Measurements from ENCODE around the gene LAMB3. TPM values are rescaled to one million over a fixed set of nuclear protein-coding genes. Genes with fewer than 3 reads are reported as not detected.
A peak's percentile ranks its signal among the peaks of the same experiment; 100 is the strongest.

Gene LAMB3
- total RNA-seq, 4 donors from 2014 or later, result 70.0 to 181 (median 123) TPM

DNA sequence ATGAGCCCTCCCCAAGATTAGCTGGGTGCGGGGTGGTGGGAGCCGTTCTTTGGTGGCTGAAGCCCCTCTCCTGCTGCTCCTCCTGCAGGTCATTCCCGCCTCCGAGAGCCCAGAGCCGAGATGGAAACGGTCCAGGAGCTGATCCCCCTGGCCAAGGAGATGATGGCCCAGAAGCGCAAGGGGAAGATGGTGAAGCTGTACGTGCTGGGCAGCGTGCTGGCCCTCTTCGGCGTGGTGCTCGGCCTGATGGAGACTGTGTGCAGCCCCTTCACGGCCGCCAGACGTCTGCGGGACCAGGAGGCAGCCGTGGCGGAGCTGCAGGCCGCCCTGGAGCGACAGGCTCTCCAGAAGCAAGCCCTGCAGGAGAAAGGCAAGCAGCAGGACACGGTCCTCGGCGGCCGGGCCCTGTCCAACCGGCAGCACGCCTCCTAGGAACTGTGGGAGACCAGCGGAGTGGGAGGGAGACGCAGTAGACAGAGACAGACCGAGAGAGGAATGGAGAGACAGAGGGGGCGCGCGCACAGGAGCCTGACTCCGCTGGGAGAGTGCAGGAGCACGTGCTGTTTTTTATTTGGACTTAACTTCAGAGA is 23.4 kb upstream of the LAMB3 start:
- intact Hi-C loops (cut with DNase I; ENCODE audit: low total_unique reads), result no loop called here
- 28 to 33% methylated on average over 33 to 34 of the region's 34 CpGs for WGBS, 2 donors
- DNase-seq (ENCODE audit: low spot score in 2 of 2), result peak in 1 of 2 donors; percentile 85
- TF ChIP-seq CTCF (IDR thresholded peaks at IDR 0.05) (no peak), POLR2A (IDR thresholded peaks at IDR 0.05) (no peak)
- peak overlapping the region; percentile 13 for H3K4me3 ChIP-seq (ENCODE audit: low read depth, poor library complexity, severe bottlenecking)

GRCh38 chr1:209674957-209675564 is 22.8 kb upstream of the LAMB3 start, which contains the start of gene G0S2:
Gene G0S2 (plus strand): TSS chr1:209675412. CDS start chr1:209675685, 273 bp downstream.
- peak in 1 of 2 donors; percentile 89 for DNase-seq (ENCODE audit: low spot score in 2 of 2)
- 3 to 10% methylated on average over 22 to 34 of the region's 47 CpGs for WGBS, 2 donors
- intact Hi-C loops (cut with DNase I; ENCODE audit: low total_unique reads), result no loop called here
- H3K4me3 ChIP-seq (ENCODE audit: low read depth, poor library complexity, severe bottlenecking), result peak within 1 kb of the TSS; percentile 13
- TF ChIP-seq POLR2A (IDR thresholded peaks at IDR 0.05), result no peak
- TF ChIP-seq CTCF (IDR thresholded peaks at IDR 0.05), result no peak

DNA sequence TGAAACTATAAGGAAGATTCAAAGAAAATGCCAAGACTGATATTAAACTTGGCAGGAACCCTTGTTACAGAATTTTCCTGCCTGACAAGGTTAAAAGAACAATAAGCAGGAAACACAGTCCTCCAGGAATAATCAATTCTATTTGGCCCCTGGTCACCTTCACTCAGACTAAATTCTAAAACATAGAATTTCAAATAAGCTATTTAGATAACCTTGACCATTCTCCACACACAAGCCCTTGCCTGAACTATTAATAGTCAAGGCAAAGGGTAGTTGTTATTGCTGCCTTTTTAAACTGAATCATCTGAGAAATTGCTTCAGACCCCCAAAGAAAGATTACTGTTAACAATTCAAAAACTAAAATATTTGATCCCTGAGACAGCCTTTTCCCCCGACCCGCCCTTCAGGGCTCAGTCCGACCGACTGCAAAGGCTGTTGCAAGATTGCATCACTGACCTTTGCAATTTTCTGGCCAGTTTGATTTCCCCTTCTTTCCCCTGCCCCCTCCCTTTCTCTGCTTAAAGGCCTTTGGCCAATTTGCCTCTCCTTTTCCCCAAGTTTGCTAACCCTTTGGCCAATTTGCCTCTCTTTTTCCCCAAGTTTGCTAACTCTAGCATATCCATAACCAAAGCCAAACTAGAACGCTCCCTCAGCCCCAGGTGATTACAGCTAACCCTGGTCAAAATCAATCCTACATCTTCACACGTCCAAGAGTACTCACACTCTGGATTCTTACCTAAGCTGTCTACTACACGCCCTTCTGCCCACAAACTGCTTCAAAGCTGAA is 21.6 kb upstream of the LAMB3 start:
- WGBS, 2 donors, result 51 to 52% methylated on average over 7 of the region's 7 CpGs
- H3K4me3 ChIP-seq (ENCODE audit: low read depth, poor library complexity, severe bottlenecking), result no peak overlapping the region
- DNase-seq (ENCODE audit: low spot score in 2 of 2), result peak in 1 of 2 donors; percentile 52
- intact Hi-C loops (cut with DNase I; ENCODE audit: low total_unique reads), result no loop called here
- TF ChIP-seq POLR2A (IDR thresholded peaks at IDR 0.05) (no peak), CTCF (IDR thresholded peaks at IDR 0.05) (no peak)

GRCh38 chr1:209672705-209673630 is 20.7 kb upstream of the LAMB3 start:
- 55 to 56% methylated on average over 5 of the region's 5 CpGs for WGBS, 2 donors
- TF ChIP-seq CTCF (IDR thresholded peaks at IDR 0.05), result no peak
- no peak for TF ChIP-seq POLR2A (IDR thresholded peaks at IDR 0.05)
- no peak overlapping the region for H3K4me3 ChIP-seq (ENCODE audit: low read depth, poor library complexity, severe bottlenecking)
- no peak for DNase-seq (ENCODE audit: low spot score in 2 of 2)
- intact Hi-C loops (cut with DNase I; ENCODE audit: low total_unique reads), result no loop called here

DNA sequence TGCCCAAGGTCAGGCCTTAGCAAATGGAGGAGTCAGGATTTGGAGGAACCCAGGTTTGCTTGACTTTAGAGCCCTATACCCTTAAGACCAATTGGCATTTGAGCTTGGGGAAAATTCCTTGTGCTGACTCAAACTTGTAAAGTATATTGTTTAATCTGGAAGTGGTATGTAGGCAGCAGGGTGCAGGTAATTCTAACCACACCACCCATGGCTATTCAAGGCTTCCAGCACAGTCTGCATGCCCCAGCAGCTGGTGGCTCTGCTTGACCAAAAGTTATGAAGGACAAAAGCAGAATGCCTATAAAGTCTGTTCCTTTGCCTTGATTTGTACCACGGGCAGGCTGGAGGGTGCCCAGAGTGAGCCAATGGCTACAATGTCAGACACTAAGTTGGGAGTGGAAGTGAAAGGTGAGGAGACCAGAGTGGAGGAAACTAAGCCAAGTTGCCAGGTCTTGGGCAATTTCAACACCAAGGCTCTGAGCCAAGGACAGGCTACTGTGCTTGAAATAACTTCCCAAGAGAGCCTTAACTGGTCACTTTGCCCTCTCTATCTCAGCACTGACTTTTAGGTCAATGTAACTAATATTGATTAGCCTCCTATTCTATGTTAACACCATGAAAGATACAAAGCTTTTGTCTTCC is 18.3 kb upstream of the LAMB3 start:
- DNase-seq (ENCODE audit: low spot score in 2 of 2), result no peak
- 76 to 85% methylated on average over 1 of the region's 1 CpG for WGBS, 2 donors
- intact Hi-C loops (cut with DNase I; ENCODE audit: low total_unique reads), result no loop called here
- TF ChIP-seq POLR2A (IDR thresholded peaks at IDR 0.05), result no peak
- TF ChIP-seq CTCF (IDR thresholded peaks at IDR 0.05), result no peak
- no peak overlapping the region for H3K4me3 ChIP-seq (ENCODE audit: low read depth, poor library complexity, severe bottlenecking)

All from lower leg skin (tissue), 4 donors.